Small intestine (tissue), 16 donors: ENCODE results near the gene MMP26. TPM values are rescaled to one million over a fixed set of nuclear protein-coding genes. Genes with fewer than 3 reads are reported as not detected.
A peak's percentile ranks its signal among the peaks of the same experiment; 100 is the strongest.

Experiments used
- DNase-seq, 2 donors: peaks; one replicate each; pipeline versions ENCODE4 v3.0.0 to v3.0.0-alpha.2; 2013
- FAIRE-seq: peaks from 2 replicates; lab custom pipeline; 2012; peaks lifted over from hg19 to GRCh38; lab: Jason Lieb, UNC
- H3K27ac ChIP-seq, 3 donors: one replicate each; pipeline ENCODE4 v1.5.1; 2013; ENCODE audit warnings: low read length in 2 of 3, mild to moderate bottlenecking in 2 of 3, control low read depth in 1 of 3, inconsistent platforms in 1 of 3, low read depth in 1 of 3, moderate library complexity in 1 of 3
- H3K27me3 ChIP-seq, 3 donors: one replicate each; pipeline ENCODE4 v1.6.1; 2013; ENCODE audit warnings: low read length in 3 of 3, inconsistent platforms in 1 of 3; ENCODE audit not compliant: control insufficient read depth in 3 of 3, insufficient read depth in 3 of 3
- H3K36me3 ChIP-seq, 3 donors: one replicate each; pipeline ENCODE4 v1.6.1; 2013; ENCODE audit warnings: low read length in 3 of 3, inconsistent platforms in 1 of 3, low read depth in 1 of 3, mild to moderate bottlenecking in 1 of 3, moderate library complexity in 1 of 3; ENCODE audit not compliant: control insufficient read depth in 3 of 3, insufficient read depth in 2 of 3
- H3K4me1 ChIP-seq, 3 donors: one replicate each; pipeline ENCODE4 v1.6.1; 2013; ENCODE audit warnings: low read length in 2 of 3, inconsistent platforms in 1 of 3, low read depth in 1 of 3, mild to moderate bottlenecking in 1 of 3, moderate library complexity in 1 of 3; ENCODE audit not compliant: control insufficient read depth in 3 of 3, insufficient read depth in 2 of 3
- H3K4me3 ChIP-seq, 3 donors: one replicate each; pipeline ENCODE4 v1.5.1; 2013; ENCODE audit warnings: low read length in 3 of 3, control low read depth in 1 of 3, inconsistent platforms in 1 of 3, low read depth in 1 of 3, mild to moderate bottlenecking in 1 of 3, moderate library complexity in 1 of 3
- H3K9me3 ChIP-seq, 2 donors: one replicate each; pipeline ENCODE4 v1.6.1; 2013; ENCODE audit warnings: low read depth in 1 of 2, low read length in 1 of 2; ENCODE audit not compliant: control insufficient read depth in 2 of 2, insufficient read depth in 1 of 2
- WGBS, 3 donors: extraction: QIAGEN DNeasy Blood & Tissue Kit; methylation state at CpG; one replicate each; pipeline ENCODE4 v1.1.7; 2013; 5-methylcytosine and 5-hydroxymethylcytosine counted together
- long read RNA-seq, 10 donors: transcript quantifications; one replicate each; lab custom pipeline, GENCODE V29; 2026
- polyA plus RNA-seq, 4 donors: library from polyadenylated mRNA; stranded (reverse) in 3 of 4; unstranded in 1 of 4; fragments of 200-250 nt in 3 of 4; fragments of 120-200 nt in 1 of 4; gene quantifications; one replicate each; pipeline versions ENCODE4 v1.2.1 to v1.2.3, GENCODE V29; 2013
- donor health status: healthy with polysubstance abuse.
- donor health status: control.
- donor health status: control.
- donor health status: Bipolar disorder and iron deficiency.
- donor health status: healthy.

The MMP26 gene
- polyA plus RNA-seq: under 1 TPM in 1 of 4 donors, not detected in 3; 0.04 TPM
- long read RNA-seq, donor 1: 0 reads
- long read RNA-seq, donor 2: 0 reads
- long read RNA-seq, donor 3: 0 reads
- long read RNA-seq, donor 4: 0 reads
- long read RNA-seq, donor 5: 0 reads
- long read RNA-seq, donor 6: 0 reads
- long read RNA-seq, donor 7: 0 reads
- long read RNA-seq, donor 8: 0 reads
- long read RNA-seq, donor 9: 0 reads
- long read RNA-seq, donor 10: 0 reads

- no peak for FAIRE-seq
- no peak within 1 kb of the TSS for H3K27ac ChIP-seq
- peak; percentile 2 to 22 for DNase-seq
Measured at GRCh38 chr11:4704054-4704789, at the start of gene MMP26. Gene MMP26 (plus strand): TSS chr11:4704784.

GRCh38 chr11:4658629-4659445 lies 45.7 kb upstream of the MMP26 start:
- Histone ChIP-seq H3K27me3 (peaks cover 0 to 2% (median 0%) of the 10 kb centered on the region in 3 donors), H3K27ac (no peak overlapping the region), H3K36me3 (no peaks in the 10 kb centered on the region), H3K4me1 (no peaks in the 10 kb centered on the region), H3K4me3 (no peak overlapping the region), H3K9me3 (no peaks in the 10 kb centered on the region)
- 48 to 66% (median 58%) methylated on average over 5 of the region's 5 CpGs for WGBS, 3 donors
- FAIRE-seq (no peak), DNase-seq (no peak)

More at GRCh38 chr11:4704054-4704789, at the start of gene MMP26:
- Histone ChIP-seq H3K27me3 (no peaks in the 10 kb centered on the region), H3K9me3 (no peaks in the 10 kb centered on the region), H3K4me3 (no peak within 1 kb of the TSS), H3K4me1 (no peaks in the 10 kb centered on the region), H3K36me3 (no peaks in the 10 kb centered on the region)
- WGBS, 3 donors: 14 to 30% (median 20%) methylated on average over 5 of the region's 5 CpGs

GRCh38 chr11:4662876-4663275 lies 41.7 kb upstream of the MMP26 start:
- H3K27me3 ChIP-seq: peaks cover 0 to 3% (median 2%) of the 10 kb centered on the region in 3 donors
- FAIRE-seq (no peak), DNase-seq (no peak)
- H3K27ac ChIP-seq: no peak overlapping the region
- no peak overlapping the region for H3K4me3 ChIP-seq
- no peaks in the 10 kb centered on the region for H3K4me1 ChIP-seq
- H3K9me3 ChIP-seq: no peaks in the 10 kb centered on the region
- WGBS, 3 donors: 83 to 92% (median 84%) methylated on average over 6 of the region's 6 CpGs
- no peaks in the 10 kb centered on the region for H3K36me3 ChIP-seq

- 82 to 89% (median 83%) methylated on average over 3 of the region's 3 CpGs for WGBS, 3 donors
- H3K4me3 ChIP-seq: no peak overlapping the region
- no peak for FAIRE-seq
- H3K9me3 ChIP-seq: no peaks in the 10 kb centered on the region
- H3K36me3 ChIP-seq: no peaks in the 10 kb centered on the region
- no peak for DNase-seq
- H3K4me1 ChIP-seq: no peaks in the 10 kb centered on the region
- peaks cover 0 to 3% (median 2%) of the 10 kb centered on the region in 3 donors for H3K27me3 ChIP-seq
- H3K27ac ChIP-seq: no peak overlapping the region
Measured at GRCh38 chr11:4664183-4664582, 40.4 kb upstream of the MMP26 start.

- Histone ChIP-seq H3K27me3 (peaks cover 0 to 3% (median 2%) of the 10 kb centered on the region in 3 donors), H3K4me1 (no peaks in the 10 kb centered on the region), H3K4me3 (no peak overlapping the region), H3K36me3 (no peaks in the 10 kb centered on the region), H3K27ac (no peak overlapping the region), H3K9me3 (no peaks in the 10 kb centered on the region)
- DNase-seq (no peak), FAIRE-seq (no peak)
- 66 to 78% (median 75%) methylated on average over 3 of the region's 3 CpGs for WGBS, 3 donors
Measured at GRCh38 chr11:4664786-4665185, 39.8 kb upstream of the MMP26 start.

GRCh38 chr11:4665424-4665823 lies 39.2 kb upstream of the MMP26 start:
- Histone ChIP-seq H3K4me1 (no peaks in the 10 kb centered on the region), H3K9me3 (no peaks in the 10 kb centered on the region), H3K36me3 (no peaks in the 10 kb centered on the region), H3K27me3 (peaks cover 0 to 3% (median 2%) of the 10 kb centered on the region in 3 donors), H3K27ac (no peak overlapping the region), H3K4me3 (no peak overlapping the region)
- WGBS, 3 donors: 70 to 76% (median 73%) methylated on average over 2 of the region's 2 CpGs
- no peak for FAIRE-seq
- DNase-seq: no peak

- H3K4me3 ChIP-seq: no peak overlapping the region
- no peaks in the 10 kb centered on the region for H3K27me3 ChIP-seq
- no peaks in the 10 kb centered on the region for H3K9me3 ChIP-seq
- no peaks in the 10 kb centered on the region for H3K4me1 ChIP-seq
- FAIRE-seq: no peak
- H3K36me3 ChIP-seq: no peaks in the 10 kb centered on the region
- no peak for DNase-seq
- H3K27ac ChIP-seq: no peak overlapping the region
- 73 to 83% (median 78%) methylated on average over 2 of the region's 2 CpGs for WGBS, 3 donors
Measured at GRCh38 chr11:4671741-4672140, 32.8 kb upstream of the MMP26 start.

- Histone ChIP-seq H3K36me3 (no peaks in the 10 kb centered on the region), H3K4me3 (no peak overlapping the region), H3K27ac (no peak overlapping the region), H3K9me3 (no peaks in the 10 kb centered on the region), H3K4me1 (no peaks in the 10 kb centered on the region), H3K27me3 (no peaks in the 10 kb centered on the region)
- FAIRE-seq: no peak
- DNase-seq: no peak
- WGBS, 3 donors: 31 to 44% (median 40%) methylated on average over 3 of the region's 3 CpGs
Measured at GRCh38 chr11:4672470-4672869, 32.1 kb upstream of the MMP26 start.
